Measurements from ENCODE around the gene DYNLT4.
A peak's percentile ranks its signal among the peaks of the same experiment; 100 is the strongest.

DNA sequence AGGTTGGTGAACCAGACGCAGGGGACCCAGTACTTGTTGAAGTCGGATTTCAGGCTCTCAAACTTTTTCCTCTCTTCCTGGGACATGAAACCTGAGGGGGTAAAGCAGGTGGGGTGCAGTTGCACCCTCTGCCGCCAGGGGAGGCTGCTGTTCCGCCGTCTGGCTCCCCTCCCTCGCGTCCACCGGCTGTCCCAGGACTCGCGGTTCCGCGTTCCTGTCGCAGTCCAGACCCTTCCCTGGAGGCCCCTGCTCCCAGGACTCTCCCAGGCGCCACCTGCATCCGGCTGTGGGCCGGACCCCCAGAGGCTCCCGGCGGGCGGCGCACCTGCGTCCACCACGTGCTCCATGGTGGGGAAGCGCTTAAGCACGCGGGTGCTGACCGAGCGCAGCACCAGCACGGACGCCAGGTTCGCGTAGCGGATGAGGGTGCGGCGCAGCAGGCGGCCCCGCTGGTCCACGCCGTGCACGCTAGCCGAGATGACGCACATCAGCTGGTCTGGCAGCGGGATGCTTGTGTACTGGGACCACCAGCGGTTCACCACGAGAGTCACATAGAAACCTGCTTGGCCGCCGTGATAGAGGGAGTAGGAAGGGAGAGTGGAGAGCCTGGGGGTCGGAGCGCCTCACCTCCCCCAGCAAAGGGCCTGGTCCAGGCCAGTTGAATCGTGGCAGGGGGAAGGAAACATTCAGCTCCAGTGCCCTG is 20.9 kb downstream of the DYNLT4 start:
- TF ChIP-seq, protein P1, sequence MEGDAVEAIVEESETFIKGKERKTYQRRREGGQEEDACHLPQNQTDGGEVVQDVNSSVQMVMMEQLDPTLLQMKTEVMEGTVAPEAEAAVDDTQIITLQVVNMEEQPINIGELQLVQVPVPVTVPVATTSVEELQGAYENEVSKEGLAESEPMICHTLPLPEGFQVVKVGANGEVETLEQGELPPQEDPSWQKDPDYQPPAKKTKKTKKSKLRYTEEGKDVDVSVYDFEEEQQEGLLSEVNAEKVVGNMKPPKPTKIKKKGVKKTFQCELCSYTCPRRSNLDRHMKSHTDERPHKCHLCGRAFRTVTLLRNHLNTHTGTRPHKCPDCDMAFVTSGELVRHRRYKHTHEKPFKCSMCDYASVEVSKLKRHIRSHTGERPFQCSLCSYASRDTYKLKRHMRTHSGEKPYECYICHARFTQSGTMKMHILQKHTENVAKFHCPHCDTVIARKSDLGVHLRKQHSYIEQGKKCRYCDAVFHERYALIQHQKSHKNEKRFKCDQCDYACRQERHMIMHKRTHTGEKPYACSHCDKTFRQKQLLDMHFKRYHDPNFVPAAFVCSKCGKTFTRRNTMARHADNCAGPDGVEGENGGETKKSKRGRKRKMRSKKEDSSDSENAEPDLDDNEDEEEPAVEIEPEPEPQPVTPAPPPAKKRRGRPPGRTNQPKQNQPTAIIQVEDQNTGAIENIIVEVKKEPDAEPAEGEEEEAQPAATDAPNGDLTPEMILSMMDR (conservative IDR thresholded peaks at IDR 0.05; ENCODE audit: low read depth, low read length) = peak; percentile 98
- TF ChIP-seq EZH2 (IDR thresholded peaks at IDR 0.05; ENCODE audit: borderline replicate concordance, low read depth, low read length, poor library complexity, severe bottlenecking) = no peak
